IgD-negative memory B cell (primary cell): Measurements from ENCODE around the gene RND3. TPM values are rescaled to one million over a fixed set of nuclear protein-coding genes. Genes with fewer than 3 reads are reported as not detected.

ENCODE experiments used
- H3K27ac Mint-ChIP-seq, 3 donors: one replicate each; pipeline ENCODE4 v1.8.0; 2020 to 2022; ENCODE audit warnings: mild to moderate bottlenecking in 3 of 3, mixed read lengths in 3 of 3, moderate library complexity in 1 of 3
- H3K27me3 Mint-ChIP-seq: one replicate; pipeline ENCODE4 v1.8.0; 2021; ENCODE audit warnings: mixed read lengths
- H3K36me3 Mint-ChIP-seq: one replicate; pipeline ENCODE4 v1.8.0; 2020; ENCODE audit warnings: mild to moderate bottlenecking, mixed read lengths
- H3K4me1 Mint-ChIP-seq, 3 donors: one replicate each; pipeline ENCODE4 v1.8.0; 2020 to 2022; ENCODE audit warnings: mixed read lengths in 3 of 3, mild to moderate bottlenecking in 1 of 3
- H3K4me3 Mint-ChIP-seq, 4 donors: one replicate each; pipeline ENCODE4 v1.8.0; 2020 to 2022; ENCODE audit warnings: mild to moderate bottlenecking in 4 of 4, mixed read lengths in 4 of 4, moderate library complexity in 3 of 4
- H3K9me3 Mint-ChIP-seq, 3 donors: one replicate each; pipeline ENCODE4 v1.8.0; 2020 to 2021; ENCODE audit warnings: mixed read lengths in 3 of 3, mild to moderate bottlenecking in 1 of 3
- polyA plus RNA-seq: library from polyadenylated mRNA; unstranded; fragments of 300-500 nt; fragmentation: Illumina TruSeq; gene quantifications from one replicate; pipeline ENCODE4 v1.2.3, GENCODE V29; 2021

Gene RND3
- polyA plus RNA-seq, 1 donor from 2014 or later: not detected

GRCh38 chr2:150424406-150424805, 63.1 kb downstream of the RND3 start:
- H3K9me3 Mint-ChIP-seq: peaks cover 0 to 3% (median 0%) of the 10 kb centered on the region in 3 donors
- peaks cover 0 to 2% (median 0%) of the 10 kb centered on the region in 3 donors for H3K4me1 Mint-ChIP-seq
- peaks cover 1% of the 10 kb centered on the region for H3K27me3 Mint-ChIP-seq
- H3K27ac Mint-ChIP-seq: no peak overlapping the region
- no peaks in the 10 kb centered on the region for H3K36me3 Mint-ChIP-seq
- no peak overlapping the region for H3K4me3 Mint-ChIP-seq

- Mint-ChIP-seq H3K36me3 (no peaks in the 10 kb centered on the region), H3K27me3 (peaks cover 1% of the 10 kb centered on the region), H3K27ac (no peak overlapping the region), H3K9me3 (peaks cover 0 to 2% (median 1%) of the 10 kb centered on the region in 3 donors), H3K4me3 (no peak overlapping the region), H3K4me1 (no peaks in the 10 kb centered on the region)
These were observed 66.3 kb downstream of the RND3 start for GRCh38 chr2:150421126-150421651.

- H3K4me1 Mint-ChIP-seq: no peaks in the 10 kb centered on the region
- no peak overlapping the region for H3K27ac Mint-ChIP-seq
- H3K27me3 Mint-ChIP-seq: peaks cover 1% of the 10 kb centered on the region
- no peak overlapping the region for H3K4me3 Mint-ChIP-seq
- H3K9me3 Mint-ChIP-seq: peaks cover 0 to 2% (median 1%) of the 10 kb centered on the region in 3 donors
- no peaks in the 10 kb centered on the region for H3K36me3 Mint-ChIP-seq
These were observed 68.6 kb downstream of the RND3 start for GRCh38 chr2:150418916-150419315.
